ENCODE measurements around the gene SEMA4A. TPM values are rescaled to one million over a fixed set of nuclear protein-coding genes. Genes with fewer than 3 reads are reported as not detected.
A peak's percentile ranks its signal among the peaks of the same experiment; 100 is the strongest.

SEMA4A gene
- total and polyA plus RNA-seq, 9 of the 15 experiments (the other 6 are each of a cell fraction or from before 2014, with no cell fraction given) = 0.04 to 1.7 (median 0.45) TPM

DNA sequence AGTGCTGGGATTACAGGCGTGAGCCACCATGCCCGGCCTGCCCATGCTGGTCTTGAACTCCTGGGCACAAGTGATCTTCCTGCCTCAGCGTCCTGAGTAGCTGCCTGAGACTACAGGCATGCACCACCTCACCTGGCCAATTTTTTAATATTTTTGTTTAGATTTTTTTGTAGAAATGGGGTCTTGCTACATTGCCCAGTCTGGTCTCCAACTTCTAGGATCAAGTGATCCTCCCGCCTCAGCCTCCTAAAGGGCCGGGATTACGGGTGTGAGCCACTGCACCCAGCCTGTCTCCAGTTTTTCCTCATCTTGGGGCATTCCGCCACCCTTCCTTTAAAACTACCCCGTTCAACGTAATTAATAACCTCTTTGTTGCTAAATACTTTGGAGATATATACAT is 66.8 kb downstream of the SEMA4A start:
- no peaks in the 10 kb centered on the region for H3K27me3 ChIP-seq (ENCODE audit: control insufficient read depth in 2 of 2, insufficient read depth in 2 of 2, low read length in 2 of 2)
- no peak overlapping the region for H3K27ac ChIP-seq (ENCODE audit: extremely low read depth, low read depth, low read length)
- H3K4me2 ChIP-seq (ENCODE audit: insufficient read depth, low read length) = no peak overlapping the region
- ATAC-seq = no peak
- TF ChIP-seq THRAP3 (IDR thresholded peaks at IDR 0.05; ENCODE audit: borderline replicate concordance) = no peak
- no peak for TF ChIP-seq ZNF707 (CRISPR knock-in tag; conservative IDR thresholded peaks at IDR 0.05)
- TF ChIP-seq HEY1 (CRISPR knock-in tag; IDR thresholded peaks at IDR 0.05; ENCODE audit: borderline replicate concordance) = no peak
- TF ChIP-seq RBM25 (IDR thresholded peaks at IDR 0.05; ENCODE audit: low read depth, low read length, severe bottlenecking) = peak; percentile 10
- TF ChIP-seq ZNF121 (CRISPR knock-in tag; conservative IDR thresholded peaks at IDR 0.05) = peak; percentile 92
- ChIA-PET CTCF (ENCODE audit: low intra/inter-chr PET ratio) (no interaction called here), POLR2A (interaction anchor here (0.6 kb wide), 1 partner anchor 56 kb away, joined by 3 read pairs; no protein-coding TSS in a partner anchor)
- H4K20me1 ChIP-seq (replicated peaks; ENCODE audit: control insufficient read depth, insufficient read depth, low read length) = no peaks in the 10 kb centered on the region
- FAIRE-seq = no peak
- in situ Hi-C loops (cut with MboI) = loop anchor here (5.0 kb wide), 1 partner anchor 128 kb away; no protein-coding TSS in a partner anchor
- no peak for DNase-seq (ENCODE audit: extremely low read depth in 1 of 4, low spot score in 3 of 4)
- intact Hi-C loops (cut with micrococcal nuclease) = no loop called here
- BruUV-seq (replicated peaks) = no TSS peak
- peaks cover 43% of the 10 kb centered on the region; the same call in 2 of the 3 replicates for H3K36me3 ChIP-seq (ENCODE audit: control insufficient read depth, insufficient read depth, low read length)
- peaks cover 0 to 4% of the 10 kb centered on the region in 2 experiments; a peak in 1 of 5 replicates for H3K4me1 ChIP-seq (replicated peaks in 1 of 2; ENCODE audit: control insufficient read depth in 2 of 2, insufficient read depth in 2 of 2, low read length in 2 of 2)
- H3K9me3 ChIP-seq (replicated peaks; ENCODE audit: control insufficient read depth, insufficient read depth, low read depth, low read length) = no peaks in the 10 kb centered on the region; the same call in 1 of the 2 replicates
- no peak overlapping the region for H3K9ac ChIP-seq (ENCODE audit: insufficient read depth in 1 of 2, low read depth in 2 of 2, low read length in 2 of 2)
- 92% methylated on average over 9 of the region's 9 CpGs for WGBS (ENCODE audit: insufficient coverage, low coverage, missing lambda C conversion rate)
- H3K79me2 ChIP-seq (ENCODE audit: control insufficient read depth, insufficient read depth, low read length) = peaks cover 12% of the 10 kb centered on the region
- H2AFZ ChIP-seq (ENCODE audit: low read depth, low read length) = no peak overlapping the region
- H3K9me1 ChIP-seq (ENCODE audit: control insufficient read depth, insufficient read depth, low read length) = no peaks in the 10 kb centered on the region
- no peak overlapping the region for H3K4me3 ChIP-seq
